Stimulated activated CD4-positive, alpha-beta T cell treated with anti-CD3 and anti-CD28 coated beads, Interleukin-15, amount 100 ng/mL, for 1 hour (primary cell): Measurements from ENCODE around the gene PODNL1.
"Not testable (repeated sequence)": the region's sequence is repeated elsewhere in the genome, so short reads cannot be mapped to it uniquely, and the experiment has no call there.

ENCODE experiments used
- DNase-seq, 2 donors: peaks; one replicate each; pipeline ENCODE4 v3.0.0-alpha.2; 2020; ENCODE audit warnings: low read depth in 1 of 2, low spot score in 1 of 2

PODNL1 gene

GRCh38 chr19:13930402-13930801 is 7.8 kb downstream of the PODNL1 start:
- DNase-seq: no peak

- DNase-seq: no peak
These were observed 8.3 kb downstream of the PODNL1 start for GRCh38 chr19:13929956-13930355.

- DNase-seq: no peak
These were observed 8.9 kb downstream of the PODNL1 start for GRCh38 chr19:13929340-13929739.

GRCh38 chr19:13926715-13927114 is 11.5 kb downstream of the PODNL1 start:
- no peak for DNase-seq

GRCh38 chr19:13926010-13926409 is 12.2 kb downstream of the PODNL1 start:
- no peak for DNase-seq

- DNase-seq: no peak
These were observed 14.8 kb downstream of the PODNL1 start for GRCh38 chr19:13923194-13923987.

GRCh38 chr19:13922118-13922517 is 16.1 kb downstream of the PODNL1 start:
- DNase-seq: not testable (repeated sequence)

GRCh38 chr19:13920940-13921747 is 17.1 kb downstream of the PODNL1 start:
- no peak for DNase-seq

- DNase-seq: no peak
These were observed 17.7 kb downstream of the PODNL1 start for GRCh38 chr19:13920524-13920923.

- DNase-seq: no peak
These were observed 19.3 kb downstream of the PODNL1 start for GRCh38 chr19:13918726-13919411.

GRCh38 chr19:13917888-13918406 is 20.3 kb downstream of the PODNL1 start:
- no peak for DNase-seq

- no peak for DNase-seq
These were observed 23.4 kb downstream of the PODNL1 start for GRCh38 chr19:13914777-13915176.

GRCh38 chr19:13913352-13913751 is 24.9 kb downstream of the PODNL1 start:
- DNase-seq: no peak

- no peak for DNase-seq
These were observed 28.8 kb downstream of the PODNL1 start for GRCh38 chr19:13909430-13909829.

GRCh38 chr19:13908674-13909073 is 29.5 kb downstream of the PODNL1 start:
- DNase-seq: no peak

GRCh38 chr19:13906910-13907309 is 31.3 kb downstream of the PODNL1 start:
- no peak for DNase-seq

GRCh38 chr19:13906521-13906904 is 31.7 kb downstream of the PODNL1 start:
- DNase-seq: no peak

- peak; percentile 84 to 95 for DNase-seq
These were observed 32.3 kb downstream of the PODNL1 start, which contains the start of the genes BRME1 and CC2D1A for GRCh38 chr19:13905634-13906520. BRME1 (minus strand) TSS chr19:13906117; CDS start chr19:13904892, 1,225 bp downstream. CC2D1A (plus strand) TSS chr19:13906201; CDS start chr19:13906442, 241 bp downstream.

GRCh38 chr19:13902993-13903555 is 35.1 kb downstream of the PODNL1 start:
- no peak for DNase-seq
